SU-DHL-6 (cell line): Measurements from ENCODE around the gene THAP6.

Experiments
- H2AFZ ChIP-seq: fragments of 200-600 bp; sonication (generic); 2 replicates; pipeline ENCODE4 v1.6.1; 2014; ENCODE audit warnings: low read depth, mild to moderate bottlenecking, moderate library complexity, mixed read lengths, antibody characterized with exemption, low read length; ENCODE audit not compliant: severe bottlenecking
- H3F3A ChIP-seq: fragments of 200-600 bp; shearing (Covaris generic); 2 replicates; pipeline ENCODE4 v1.6.0; 2016; ENCODE audit warnings: antibody characterized with exemption, mild to moderate bottlenecking; ENCODE audit not compliant: insufficient read depth
- H3K27ac ChIP-seq: fragments of 200-600 bp; sonication (generic); 2 replicates; pipeline ENCODE4 v1.5.1; 2016; ENCODE audit warnings: low read depth, mild to moderate bottlenecking, low read length, moderate library complexity, mixed read lengths
- H3K27me3 ChIP-seq: fragments of 200-600 bp; sonication (generic), shearing (Covaris generic); 2 replicates; pipeline ENCODE4 v1.6.0; 2014; ENCODE audit warnings: mild to moderate bottlenecking, low read length
- H3K36me3 ChIP-seq: fragments of 200-600 bp; sonication (generic); 2 replicates; pipeline ENCODE4 v1.6.1; 2014; ENCODE audit warnings: mild to moderate bottlenecking, low read length, mixed read lengths
- H3K4me2 ChIP-seq: fragments of 300-600, 200-600 bp; shearing (Covaris generic), sonication (generic); 2 replicates; pipeline ENCODE4 v1.6.0; 2014; ENCODE audit warnings: low read length, low read depth, mild to moderate bottlenecking; ENCODE audit not compliant: poor library complexity, severe bottlenecking
- H3K4me3 ChIP-seq: fragments of 200-600 bp; sonication (generic); 2 replicates; pipeline ENCODE4 v1.5.1; 2014; ENCODE audit warnings: antibody characterized with exemption, low read length, mild to moderate bottlenecking, mixed read lengths; ENCODE audit not compliant: insufficient read depth, poor library complexity, severe bottlenecking
- H3K79me2 ChIP-seq: fragments of 200-600 bp; sonication (generic); 2 replicates; pipeline ENCODE4 v1.6.1; 2014; ENCODE audit warnings: mild to moderate bottlenecking, low read length, moderate library complexity; ENCODE audit not compliant: insufficient read depth
- H3K9ac ChIP-seq: fragments of 200-600 bp; sonication (generic); 2 replicates; pipeline ENCODE4 v1.7.0; 2014; ENCODE audit warnings: mild to moderate bottlenecking, low read length
- H3K9me2 ChIP-seq: fragments of 200-600 bp; sonication (generic); replicated peaks from 2 replicates; pipeline ENCODE4 v1.6.1; 2014; ENCODE audit warnings: low read length; ENCODE audit not compliant: insufficient read depth
- H3K9me3 ChIP-seq: fragments of 200-600 bp; sonication (generic); 2 replicates; pipeline ENCODE4 v1.6.1; 2014; ENCODE audit warnings: low read length, mixed read lengths; ENCODE audit not compliant: insufficient read depth
- H4K20me1 ChIP-seq: fragments of 200-600 bp; sonication (generic); 2 replicates; pipeline ENCODE4 v1.6.1; 2014; ENCODE audit warnings: low read depth, mild to moderate bottlenecking, antibody characterized with exemption, low read length, moderate library complexity, mixed read lengths
- EZH2phosphoT487 ChIP-seq: fragments of 200-600 bp; sonication (generic), shearing (Covaris generic); conservative IDR thresholded peaks from 2 replicates; pipeline ENCODE4 v1.6.1; 2018; ENCODE audit warnings: mild to moderate bottlenecking, antibody characterized with exemption, low read length, moderate library complexity, mixed read lengths
- TF ChIP-seq, protein P1 (sequence below): fragments of 200-600 bp; sonication (generic); IDR thresholded peaks from one replicate; pipeline ENCODE4 v1.5.1; 2017; ENCODE audit warnings: antibody characterized with exemption, mild to moderate bottlenecking, low read length, moderate library complexity; ENCODE audit not compliant: insufficient read depth, poor library complexity, severe bottlenecking

Gene THAP6

GRCh38 chr4:75566911-75567310 is 52.6 kb downstream of the THAP6 start:
- no peaks in the 10 kb centered on the region for H3K36me3 ChIP-seq
- no peak overlapping the region for H3K9ac ChIP-seq
- no peaks in the 10 kb centered on the region for H3F3A ChIP-seq
- no peak overlapping the region for H2AFZ ChIP-seq
- H3K4me2 ChIP-seq, result no peak overlapping the region
- no peaks in the 10 kb centered on the region for H3K27me3 ChIP-seq
- H3K27ac ChIP-seq, result no peak overlapping the region
- no peaks in the 10 kb centered on the region for H3K9me2 ChIP-seq
- no peaks in the 10 kb centered on the region for H3K79me2 ChIP-seq
- no peak for TF ChIP-seq EZH2phosphoT487
- TF ChIP-seq, protein P1, sequence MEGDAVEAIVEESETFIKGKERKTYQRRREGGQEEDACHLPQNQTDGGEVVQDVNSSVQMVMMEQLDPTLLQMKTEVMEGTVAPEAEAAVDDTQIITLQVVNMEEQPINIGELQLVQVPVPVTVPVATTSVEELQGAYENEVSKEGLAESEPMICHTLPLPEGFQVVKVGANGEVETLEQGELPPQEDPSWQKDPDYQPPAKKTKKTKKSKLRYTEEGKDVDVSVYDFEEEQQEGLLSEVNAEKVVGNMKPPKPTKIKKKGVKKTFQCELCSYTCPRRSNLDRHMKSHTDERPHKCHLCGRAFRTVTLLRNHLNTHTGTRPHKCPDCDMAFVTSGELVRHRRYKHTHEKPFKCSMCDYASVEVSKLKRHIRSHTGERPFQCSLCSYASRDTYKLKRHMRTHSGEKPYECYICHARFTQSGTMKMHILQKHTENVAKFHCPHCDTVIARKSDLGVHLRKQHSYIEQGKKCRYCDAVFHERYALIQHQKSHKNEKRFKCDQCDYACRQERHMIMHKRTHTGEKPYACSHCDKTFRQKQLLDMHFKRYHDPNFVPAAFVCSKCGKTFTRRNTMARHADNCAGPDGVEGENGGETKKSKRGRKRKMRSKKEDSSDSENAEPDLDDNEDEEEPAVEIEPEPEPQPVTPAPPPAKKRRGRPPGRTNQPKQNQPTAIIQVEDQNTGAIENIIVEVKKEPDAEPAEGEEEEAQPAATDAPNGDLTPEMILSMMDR, result no peak
- H3K9me3 ChIP-seq, result no peaks in the 10 kb centered on the region
- H3K4me3 ChIP-seq, result no peak overlapping the region
- H4K20me1 ChIP-seq, result no peaks in the 10 kb centered on the region

GRCh38 chr4:75567725-75568124 is 53.5 kb downstream of the THAP6 start:
- Histone ChIP-seq H3K27ac (no peak overlapping the region), H3K4me3 (no peak overlapping the region), H3K9me2 (no peaks in the 10 kb centered on the region), H3K36me3 (no peaks in the 10 kb centered on the region), H2AFZ (no peak overlapping the region), H3K9me3 (no peaks in the 10 kb centered on the region), H3K9ac (no peak overlapping the region), H3K27me3 (no peaks in the 10 kb centered on the region), H3K79me2 (no peaks in the 10 kb centered on the region), H3K4me2 (no peak overlapping the region), H4K20me1 (no peaks in the 10 kb centered on the region), H3F3A (no peaks in the 10 kb centered on the region)
- no peak for TF ChIP-seq EZH2phosphoT487
- TF ChIP-seq, protein P1, result no peak
